MM.1S (cell line): ENCODE measurements around the gene FAM83G.
A peak's percentile ranks its signal among the peaks of the same experiment; 100 is the strongest.
"Not testable (repeated sequence)": the region's sequence is repeated elsewhere in the genome, so short reads cannot be mapped to it uniquely, and the experiment has no call there.

Source experiments
- DNase-seq: peaks from one replicate; pipeline ENCODE4 v3.0.0-alpha.2; 2015
- H2AFZ ChIP-seq: fragments of 300-600 bp; sonication (generic); 2 replicates; pipeline ENCODE4 v1.6.0; 2016; ENCODE audit warnings: antibody characterized with exemption, low read length
- H3F3A ChIP-seq: fragments of 300-600 bp; sonication (generic); 2 replicates; pipeline ENCODE4 v1.6.1; 2016; ENCODE audit warnings: mild to moderate bottlenecking, antibody characterized with exemption, low read length, moderate library complexity, mixed read lengths; ENCODE audit not compliant: insufficient read depth
- H3K27ac ChIP-seq: fragments of 300-600 bp; sonication (generic); 2 replicates; pipeline ENCODE4 v1.5.1; 2016; ENCODE audit warnings: mild to moderate bottlenecking, low read length
- H3K27me3 ChIP-seq: fragments of 300-600 bp; sonication (generic); replicated peaks from 2 replicates; pipeline ENCODE4 v1.6.0; 2016; ENCODE audit warnings: low read length; ENCODE audit not compliant: insufficient read depth
- H3K36me3 ChIP-seq: fragments of 300-600 bp; sonication (generic); replicated peaks from 2 replicates; pipeline ENCODE4 v1.6.1; 2016; ENCODE audit warnings: mild to moderate bottlenecking, low read length, mixed read lengths; ENCODE audit not compliant: insufficient read depth
- H3K4me1 ChIP-seq: fragments of 300-600 bp; sonication (generic); 2 replicates; pipeline ENCODE4 v1.6.1; 2016; ENCODE audit warnings: low read length, mixed read lengths
- H3K4me2 ChIP-seq: fragments of 300-600 bp; sonication (generic); 2 replicates; pipeline ENCODE4 v1.6.0; 2016; ENCODE audit warnings: low read depth, low read length
- H3K4me3 ChIP-seq: fragments of 300-600 bp; sonication (generic); 2 replicates; pipeline ENCODE4 v1.5.1; 2016; ENCODE audit warnings: low read length, mixed read lengths
- H3K79me2 ChIP-seq: fragments of 300-600 bp; sonication (generic); 2 replicates; pipeline ENCODE4 v1.6.1; 2016; ENCODE audit warnings: mixed run types, low read length, mixed read lengths
- H3K9ac ChIP-seq: fragments of 300-600 bp; sonication (generic); 2 replicates; pipeline ENCODE4 v1.6.1; 2016; ENCODE audit warnings: low read length, mixed read lengths
- H3K9me2 ChIP-seq: fragments of 300-600 bp; sonication (generic); replicated peaks from 2 replicates; pipeline ENCODE4 v1.6.1; 2016; ENCODE audit warnings: mild to moderate bottlenecking, low read length, mixed read lengths; ENCODE audit not compliant: insufficient read depth
- H3K9me3 ChIP-seq: fragments of 300-600 bp; sonication (generic); replicated peaks from 2 replicates; pipeline ENCODE4 v1.6.1; 2016; ENCODE audit warnings: mild to moderate bottlenecking, low read length, mixed read lengths; ENCODE audit not compliant: insufficient read depth
- H4K20me1 ChIP-seq: fragments of 300-600 bp; sonication (generic); 2 replicates; pipeline ENCODE4 v1.6.1; 2016; ENCODE audit warnings: mild to moderate bottlenecking, low read length, moderate library complexity, mixed read lengths; ENCODE audit not compliant: insufficient read depth
- EZH2 ChIP-seq: fragments of 300-600 bp; sonication (generic); optimal IDR thresholded peaks from 2 replicates; pipeline ENCODE3; 2017; ENCODE audit warnings: low read depth, mild to moderate bottlenecking, antibody characterized with exemption, low read length, mixed read lengths
- EZH2phosphoT487 ChIP-seq: fragments of 300-600 bp; sonication (generic); IDR thresholded peaks from 2 replicates; pipeline ENCODE4 v1.6.1; 2018; ENCODE audit warnings: antibody characterized with exemption, low read length
- TF ChIP-seq, protein P1 (sequence below): fragments of 300-600 bp; sonication (generic); IDR thresholded peaks from 2 replicates; pipeline ENCODE4 v1.5.1; 2016; ENCODE audit warnings: antibody characterized with exemption, low read length, mixed read lengths

Gene FAM83G

DNA sequence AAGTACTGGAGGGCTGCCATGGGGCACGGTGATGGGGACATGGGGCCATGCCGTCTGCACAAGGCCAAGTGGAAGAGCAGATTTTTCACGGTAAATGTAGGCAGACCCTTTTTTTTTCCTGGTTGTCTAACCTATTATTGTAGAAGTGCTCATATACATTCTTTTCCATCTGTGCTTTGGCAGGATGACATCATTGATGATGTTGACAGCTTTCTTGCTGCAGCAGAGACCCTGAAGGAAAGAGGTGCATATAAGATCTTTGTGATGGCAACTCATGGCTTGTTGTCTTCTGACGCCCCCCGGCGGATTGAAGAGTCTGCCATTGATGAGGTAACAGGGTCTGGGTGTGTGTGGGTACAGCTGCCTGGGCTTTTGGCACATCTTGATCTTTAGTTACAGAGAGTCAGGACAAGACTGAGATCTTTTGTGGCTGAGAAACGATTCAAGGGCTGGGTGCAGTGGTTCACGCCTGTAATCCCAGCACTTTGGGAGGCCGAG, 75.9 kb downstream of the FAM83G start:
- Histone ChIP-seq H4K20me1 (no peaks in the 10 kb centered on the region), H3K79me2 (no peaks in the 10 kb centered on the region), H3K9me2 (no peaks in the 10 kb centered on the region), H3K9ac (no peak overlapping the region), H3K4me2 (no peak overlapping the region), H3K27me3 (no peaks in the 10 kb centered on the region), H3K4me3 (no peak overlapping the region), H3F3A (no peaks in the 10 kb centered on the region), H3K4me1 (no peaks in the 10 kb centered on the region), H3K9me3 (no peaks in the 10 kb centered on the region), H3K27ac (no peak overlapping the region), H2AFZ (no peak overlapping the region), H3K36me3 (no peaks in the 10 kb centered on the region)
- no peak for DNase-seq
- TF ChIP-seq, protein P1, sequence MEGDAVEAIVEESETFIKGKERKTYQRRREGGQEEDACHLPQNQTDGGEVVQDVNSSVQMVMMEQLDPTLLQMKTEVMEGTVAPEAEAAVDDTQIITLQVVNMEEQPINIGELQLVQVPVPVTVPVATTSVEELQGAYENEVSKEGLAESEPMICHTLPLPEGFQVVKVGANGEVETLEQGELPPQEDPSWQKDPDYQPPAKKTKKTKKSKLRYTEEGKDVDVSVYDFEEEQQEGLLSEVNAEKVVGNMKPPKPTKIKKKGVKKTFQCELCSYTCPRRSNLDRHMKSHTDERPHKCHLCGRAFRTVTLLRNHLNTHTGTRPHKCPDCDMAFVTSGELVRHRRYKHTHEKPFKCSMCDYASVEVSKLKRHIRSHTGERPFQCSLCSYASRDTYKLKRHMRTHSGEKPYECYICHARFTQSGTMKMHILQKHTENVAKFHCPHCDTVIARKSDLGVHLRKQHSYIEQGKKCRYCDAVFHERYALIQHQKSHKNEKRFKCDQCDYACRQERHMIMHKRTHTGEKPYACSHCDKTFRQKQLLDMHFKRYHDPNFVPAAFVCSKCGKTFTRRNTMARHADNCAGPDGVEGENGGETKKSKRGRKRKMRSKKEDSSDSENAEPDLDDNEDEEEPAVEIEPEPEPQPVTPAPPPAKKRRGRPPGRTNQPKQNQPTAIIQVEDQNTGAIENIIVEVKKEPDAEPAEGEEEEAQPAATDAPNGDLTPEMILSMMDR: no peak
- TF ChIP-seq EZH2phosphoT487: no peak
- TF ChIP-seq EZH2: no peak

DNA sequence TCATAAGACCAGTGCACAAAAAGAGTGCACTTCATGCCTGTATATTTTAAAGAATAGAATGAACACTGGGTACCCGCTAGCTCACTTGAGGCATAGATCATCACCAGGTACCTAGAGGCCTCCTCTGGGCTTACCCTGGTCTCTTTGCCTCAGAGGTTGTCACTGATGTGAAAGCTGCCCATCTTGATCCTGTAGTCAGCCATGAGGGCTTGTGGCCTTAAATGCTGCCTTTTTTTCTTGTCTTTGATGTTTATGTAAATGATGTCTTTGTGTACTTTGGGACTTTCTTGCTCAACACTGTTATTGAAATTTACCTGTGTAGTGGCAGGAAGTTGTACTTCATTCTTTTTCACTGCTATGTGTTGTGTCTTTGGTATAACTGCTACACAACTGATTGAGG, 79.4 kb downstream of the FAM83G start:
- Histone ChIP-seq H4K20me1 (no peaks in the 10 kb centered on the region), H3K4me3 (no peak overlapping the region), H2AFZ (no peak overlapping the region), H3K9me3 (no peaks in the 10 kb centered on the region), H3K4me1 (peaks cover 15% of the 10 kb centered on the region), H3K9ac (no peak overlapping the region), H3K36me3 (no peaks in the 10 kb centered on the region), H3K27me3 (no peaks in the 10 kb centered on the region), H3K79me2 (no peaks in the 10 kb centered on the region), H3K9me2 (no peaks in the 10 kb centered on the region), H3K4me2 (no peak overlapping the region), H3F3A (peaks cover 8% of the 10 kb centered on the region; the same call in 1 of the 2 replicates), H3K27ac (no peak overlapping the region)
- TF ChIP-seq EZH2phosphoT487: no peak
- TF ChIP-seq, protein P1: no peak
- no peak for TF ChIP-seq EZH2
- no peak for DNase-seq

DNA sequence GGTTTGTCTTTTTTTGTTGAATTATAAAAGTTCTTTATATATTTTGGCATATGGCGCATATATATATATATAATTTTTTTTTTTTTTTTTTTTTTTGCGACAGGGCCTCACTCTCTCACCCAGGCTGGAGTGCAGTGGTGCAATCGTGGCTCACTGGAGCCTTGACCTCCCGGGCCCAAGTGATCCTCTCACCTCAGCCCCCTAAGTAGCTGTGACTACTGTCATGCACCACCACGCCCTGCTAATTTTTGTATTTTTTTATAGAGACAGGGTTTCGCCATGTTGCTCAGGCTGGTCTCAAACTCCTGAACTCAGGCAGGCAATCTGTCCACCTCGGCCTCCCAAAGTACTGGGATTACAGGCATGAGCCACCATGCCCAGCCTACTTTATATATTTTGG, 82.0 kb downstream of the FAM83G start:
- peaks cover 15% of the 10 kb centered on the region for H3K4me1 ChIP-seq
- not testable (repeated sequence) for H3K4me2 ChIP-seq, H4K20me1 ChIP-seq, H3K4me3 ChIP-seq, H3K9me2 ChIP-seq, H3K27me3 ChIP-seq, H2AFZ ChIP-seq, DNase-seq, H3K79me2 ChIP-seq, H3F3A ChIP-seq, H3K36me3 ChIP-seq, H3K9ac ChIP-seq, H3K9me3 ChIP-seq
- peak overlapping the region; percentile 49; the same call in 1 of the 2 replicates for H3K27ac ChIP-seq

DNA sequence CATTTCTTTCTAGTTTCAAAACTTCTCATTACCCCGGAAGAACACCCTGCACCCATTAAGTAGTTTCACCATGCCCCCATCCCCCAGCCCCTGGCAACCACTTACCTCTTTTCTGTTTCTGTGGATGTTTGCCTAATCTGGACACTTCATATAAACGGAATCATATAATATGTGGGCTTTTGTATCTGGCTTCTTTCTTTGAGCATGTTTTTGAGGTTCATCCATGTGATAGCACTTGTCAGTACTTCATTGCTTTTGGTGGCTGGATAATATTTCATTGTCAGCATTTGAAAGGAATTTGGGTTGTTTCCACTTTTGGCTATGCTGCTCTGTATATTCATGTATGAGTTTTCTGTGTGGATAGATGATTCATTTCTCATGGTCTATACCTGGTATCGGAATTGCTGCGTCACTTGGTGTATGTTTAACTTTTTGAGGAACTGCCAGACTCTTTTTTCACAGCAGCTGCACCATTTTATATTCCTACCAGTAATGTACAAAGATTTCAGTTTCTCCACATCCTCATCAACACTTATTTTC, 82.6 kb downstream of the FAM83G start:
- no peak for TF ChIP-seq EZH2
- TF ChIP-seq, protein P1: no peak
- no peak for TF ChIP-seq EZH2phosphoT487
- no peaks in the 10 kb centered on the region for H3K9me2 ChIP-seq
- H3K4me3 ChIP-seq: no peak overlapping the region
- peak overlapping the region; percentile 34; the same call in 1 of the 2 replicates for H3K4me2 ChIP-seq
- H3K4me1 ChIP-seq: peaks cover 15% of the 10 kb centered on the region
- H2AFZ ChIP-seq: no peak overlapping the region
- peaks cover 8% of the 10 kb centered on the region; the same call in 1 of the 2 replicates for H3F3A ChIP-seq
- no peak overlapping the region for H3K9ac ChIP-seq
- H3K79me2 ChIP-seq: no peaks in the 10 kb centered on the region
- no peaks in the 10 kb centered on the region for H3K27me3 ChIP-seq
- DNase-seq: peak; percentile 19
- H3K36me3 ChIP-seq: no peaks in the 10 kb centered on the region
- H3K9me3 ChIP-seq: no peaks in the 10 kb centered on the region
- peak overlapping the region; percentile 49; the same call in 1 of the 2 replicates for H3K27ac ChIP-seq
- no peaks in the 10 kb centered on the region for H4K20me1 ChIP-seq
